Middle frontal gyrus (tissue), 1 donor: ENCODE measurements around the gene ELL2.
A peak's percentile ranks its signal among the peaks of the same experiment; 100 is the strongest.

ENCODE experiments used
- DNase-seq: peaks from one replicate; pipeline ENCODE4 v3.0.0-alpha.2; 2015; ENCODE audit warnings: low spot score; ENCODE audit errors: extremely low spot score

ELL2 gene

GRCh38 chr5:95956900-95957293, 4.8 kb downstream of the ELL2 start:
- DNase-seq = no peak

- no peak for DNase-seq
These were observed 5.4 kb downstream of the ELL2 start for GRCh38 chr5:95956021-95956899.

- DNase-seq = no peak
These were observed 6.9 kb downstream of the ELL2 start for GRCh38 chr5:95954716-95955115.

DNA sequence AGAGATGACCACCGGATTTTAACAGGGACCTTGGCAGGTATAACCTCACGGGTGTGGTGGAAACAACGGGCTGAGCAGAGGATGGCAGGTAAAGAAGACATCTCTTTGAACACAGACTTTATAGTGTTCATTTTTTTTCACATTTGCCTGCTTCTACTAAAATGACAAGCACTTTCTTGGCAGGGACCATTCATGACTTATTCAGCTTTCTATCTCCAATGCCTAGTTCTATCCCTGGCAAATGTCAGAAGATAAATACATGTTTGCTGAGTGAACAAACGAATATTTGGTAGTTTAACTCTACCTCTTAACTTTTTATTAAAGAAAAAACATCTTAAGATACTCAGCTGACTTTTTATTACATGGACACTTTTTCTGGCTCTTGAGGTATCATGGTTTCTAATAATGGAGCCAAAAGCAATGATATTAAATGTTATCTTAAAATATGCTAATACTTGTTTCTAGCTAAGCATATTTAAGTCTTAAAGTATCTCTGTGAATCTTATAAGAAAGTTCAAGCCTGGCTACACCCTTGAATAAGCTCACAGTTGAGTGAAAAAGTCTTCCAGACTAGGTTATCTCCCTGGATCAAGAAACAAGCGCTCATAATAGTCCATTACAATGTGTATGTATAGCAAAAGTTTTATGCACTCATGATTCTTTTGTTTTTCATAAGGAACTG, 8.5 kb downstream of the ELL2 start:
- DNase-seq = no peak

- DNase-seq = no peak
These were observed 9.7 kb downstream of the ELL2 start for GRCh38 chr5:95951916-95952315.

- no peak for DNase-seq
These were observed 11.8 kb downstream of the ELL2 start for GRCh38 chr5:95949810-95950209.

- DNase-seq = no peak
These were observed 13.0 kb downstream of the ELL2 start for GRCh38 chr5:95948631-95949030.

GRCh38 chr5:95946451-95946850, 15.2 kb downstream of the ELL2 start:
- DNase-seq = no peak

DNA sequence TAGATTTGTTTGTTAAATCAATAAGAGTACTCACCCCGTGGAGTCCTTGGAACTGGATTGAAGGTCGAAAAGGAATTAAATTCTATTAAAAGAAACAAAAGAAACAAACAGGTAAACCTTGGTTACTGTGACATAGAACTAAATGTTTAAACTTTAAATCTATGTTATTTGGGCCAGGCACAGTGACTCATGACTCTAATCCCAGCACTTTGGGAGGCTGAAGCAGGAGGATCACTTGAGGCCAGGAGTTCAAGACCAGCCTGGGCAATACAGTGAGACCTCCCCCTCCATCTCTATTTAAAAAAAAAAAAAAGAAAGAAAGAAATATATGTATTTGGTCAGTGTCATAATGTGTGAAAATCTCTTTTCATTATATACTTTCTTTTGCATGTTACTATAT, 18.7 kb downstream of the ELL2 start:
- no peak for DNase-seq

GRCh38 chr5:95942414-95942813, 19.2 kb downstream of the ELL2 start:
- no peak for DNase-seq

GRCh38 chr5:95941756-95942155, 19.9 kb downstream of the ELL2 start:
- no peak for DNase-seq

GRCh38 chr5:95940758-95941682, 20.6 kb downstream of the ELL2 start:
- peak; percentile 34 for DNase-seq

- DNase-seq = no peak
These were observed 22.2 kb downstream of the ELL2 start for GRCh38 chr5:95939465-95939864.

DNA sequence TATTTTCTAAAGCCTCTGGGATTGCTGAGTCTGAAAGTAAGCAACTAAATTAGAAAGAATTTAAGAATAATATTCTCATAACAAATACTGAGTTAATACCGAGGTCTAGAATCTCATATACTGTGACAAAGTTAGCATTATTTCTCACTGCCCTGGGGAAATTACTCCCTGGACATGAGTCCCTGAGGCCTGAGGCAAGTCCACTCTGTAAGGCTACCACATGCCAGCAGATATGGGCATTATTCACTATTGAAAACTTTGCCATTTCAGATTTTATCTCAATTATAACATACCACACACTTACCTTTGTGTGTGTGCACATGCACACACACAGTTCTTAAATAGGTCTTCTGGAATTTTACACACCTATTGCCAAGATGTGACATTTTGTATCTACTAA, 22.9 kb downstream of the ELL2 start:
- DNase-seq = no peak

GRCh38 chr5:95938347-95938746, 23.3 kb downstream of the ELL2 start:
- DNase-seq = no peak

DNA sequence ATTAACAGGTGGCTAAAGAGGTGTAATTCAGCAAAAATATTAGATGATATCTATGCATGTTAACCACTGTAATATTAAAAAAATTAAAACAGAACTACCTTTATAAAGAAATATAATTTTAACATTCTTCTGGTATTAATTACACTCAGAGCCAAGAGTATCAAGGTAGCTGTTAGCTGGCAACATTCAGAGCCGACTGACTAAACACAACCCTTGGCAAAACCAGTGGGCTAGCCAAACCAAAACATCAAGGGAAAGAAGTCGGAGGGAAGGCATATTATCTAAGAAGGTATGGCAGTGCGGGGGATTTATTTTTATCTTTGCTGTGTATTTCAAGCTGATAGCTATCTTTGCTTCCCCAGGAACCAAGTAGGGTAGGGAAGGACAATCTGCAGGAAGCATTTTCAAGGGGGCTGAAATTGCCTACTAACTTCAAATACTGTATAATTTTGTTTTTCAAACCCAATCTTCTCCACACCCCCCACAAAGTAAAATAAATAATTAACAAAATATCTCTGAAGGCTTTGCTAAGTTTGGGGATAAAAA, 24.0 kb downstream of the ELL2 start:
- DNase-seq = no peak

GRCh38 chr5:95936812-95937397, 24.7 kb downstream of the ELL2 start:
- no peak for DNase-seq

DNA sequence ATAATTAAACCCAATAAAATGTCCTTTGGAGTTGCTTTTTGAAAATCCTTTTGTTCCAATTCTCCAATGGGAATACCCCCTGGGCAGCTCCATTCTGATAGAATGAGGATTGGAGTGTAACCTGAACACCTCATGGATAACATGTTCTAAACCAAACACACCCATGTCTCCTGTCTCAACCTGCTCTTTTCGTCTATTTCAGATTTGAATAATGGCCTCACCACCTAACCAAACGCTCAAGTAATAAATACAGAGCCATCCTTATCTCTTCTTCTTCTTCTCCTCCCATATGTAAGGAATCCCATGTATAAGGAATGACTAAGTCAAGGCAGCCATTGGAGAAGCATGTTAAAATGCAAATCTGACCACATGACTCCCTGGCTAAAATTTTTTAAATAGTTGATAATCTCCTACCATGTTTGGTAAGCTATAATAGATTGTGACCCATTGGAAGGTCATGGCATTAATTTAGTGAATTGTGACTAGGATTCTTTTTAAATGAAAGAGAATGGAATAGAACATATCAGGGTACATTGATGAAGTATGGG, 26.0 kb downstream of the ELL2 start:
- DNase-seq = no peak

- no peak for DNase-seq
These were observed 27.3 kb downstream of the ELL2 start for GRCh38 chr5:95934207-95934804.

DNA sequence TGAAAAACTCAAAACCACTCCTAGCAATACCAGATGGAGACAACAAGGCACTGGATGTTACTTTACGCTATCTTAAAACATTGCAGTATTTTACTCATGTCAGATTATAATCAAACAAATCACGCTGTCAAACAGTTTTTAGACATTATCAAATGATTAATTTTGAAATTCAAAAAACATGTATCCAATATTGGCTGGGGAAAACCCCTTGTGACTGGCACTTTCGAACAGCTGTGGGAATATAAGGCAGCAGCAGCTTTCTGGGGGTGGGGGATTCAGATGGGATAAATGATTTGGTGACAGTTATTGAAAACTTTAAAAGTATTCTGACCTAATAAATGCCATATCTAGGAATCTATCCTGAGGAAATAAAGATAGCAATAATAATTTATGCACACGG, 28.7 kb downstream of the ELL2 start:
- DNase-seq = no peak
